ENCODE data around the gene ADRA2B.
"Not testable (repeated sequence)": the region's sequence is repeated elsewhere in the genome, so short reads cannot be mapped to it uniquely, and the experiment has no call there.

ADRA2B gene

GRCh38 chr2:96085541-96086355 lies 30.6 kb downstream of the ADRA2B start:
- no peak overlapping the region for H3K4me3 ChIP-seq (replicated peaks in 1 of 2; ENCODE audit: low read depth in 2 of 2, low read length in 2 of 2)
- no peak for DNase-seq (ENCODE audit: low read depth in 2 of 2)
- no peak for TF ChIP-seq CTCF (IDR thresholded peaks at IDR 0.05; ENCODE audit: low read depth, low read length)

GRCh38 chr2:96084858-96085518 lies 31.4 kb downstream of the ADRA2B start:
- DNase-seq (ENCODE audit: low read depth in 2 of 2); H3K4me3 ChIP-seq (replicated peaks in 1 of 2; ENCODE audit: low read depth in 2 of 2, low read length in 2 of 2): not testable (repeated sequence)

GRCh38 chr2:96083989-96084857 lies 32.1 kb downstream of the ADRA2B start:
- DNase-seq (ENCODE audit: low read depth in 2 of 2), result no peak
- H3K4me3 ChIP-seq (replicated peaks in 1 of 2; ENCODE audit: low read depth in 2 of 2, low read length in 2 of 2), result no peak overlapping the region
- no peak for TF ChIP-seq CTCF (IDR thresholded peaks at IDR 0.05; ENCODE audit: low read depth, low read length)

GRCh38 chr2:96083064-96083939 lies 33.1 kb downstream of the ADRA2B start:
- DNase-seq (ENCODE audit: low read depth in 2 of 2), result no peak
- TF ChIP-seq CTCF (IDR thresholded peaks at IDR 0.05; ENCODE audit: low read depth, low read length), result no peak

GRCh38 chr2:96082211-96083063 lies 33.9 kb downstream of the ADRA2B start:
- no peak overlapping the region for H3K4me3 ChIP-seq (replicated peaks in 1 of 2; ENCODE audit: low read depth in 2 of 2, low read length in 2 of 2)
- no peak for DNase-seq (ENCODE audit: low read depth in 2 of 2)
- TF ChIP-seq CTCF (IDR thresholded peaks at IDR 0.05; ENCODE audit: low read depth, low read length), result no peak

More at GRCh38 chr2:96083064-96083939, 33.1 kb downstream of the ADRA2B start:
- H3K4me3 ChIP-seq (replicated peaks in 1 of 2; ENCODE audit: low read depth in 2 of 2, low read length in 2 of 2), result no peak overlapping the region

GRCh38 chr2:96081042-96081441 lies 35.3 kb downstream of the ADRA2B start:
- TF ChIP-seq CTCF (IDR thresholded peaks at IDR 0.05; ENCODE audit: low read depth, low read length), result no peak
- no peak for DNase-seq (ENCODE audit: low read depth in 2 of 2)
- H3K4me3 ChIP-seq (replicated peaks in 1 of 2; ENCODE audit: low read depth in 2 of 2, low read length in 2 of 2), result no peak overlapping the region

Data from cardiac fibroblast (primary cell).